ENCODE results near the gene CCDC192.

DNA sequence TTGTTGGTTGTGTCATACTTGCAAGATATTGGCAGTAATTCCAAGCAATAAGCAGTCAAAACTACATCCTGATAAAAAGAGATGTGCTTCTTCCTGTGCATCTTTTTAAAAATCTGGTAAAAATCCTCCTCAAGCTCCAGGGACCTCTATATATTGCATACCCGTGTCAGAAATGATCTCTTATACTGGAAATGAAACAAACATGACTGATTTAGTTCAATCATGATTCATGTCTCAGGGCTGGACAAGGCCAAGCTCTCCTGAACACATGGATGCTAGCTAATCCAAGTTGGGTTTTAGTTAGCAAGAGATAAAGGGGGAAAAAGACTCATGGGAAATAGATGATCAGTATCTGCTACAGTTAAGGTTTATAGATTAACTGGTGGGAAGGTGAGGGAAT, 69.3 kb downstream of the CCDC192 start:
- TF ChIP-seq FOXJ3 (CRISPR knock-in tag; IDR thresholded peaks at IDR 0.05; ENCODE audit: borderline replicate concordance) (no peak), SP1 (CRISPR knock-in tag; conservative IDR thresholded peaks at IDR 0.05) (no peak), ESRRA (CRISPR knock-in tag; IDR thresholded peaks at IDR 0.05; ENCODE audit: borderline replicate concordance) (no peak), ZNF317 (CRISPR knock-in tag; IDR thresholded peaks at IDR 0.05; ENCODE audit: borderline replicate concordance, low read depth) (no peak), ELF4 (CRISPR knock-in tag; IDR thresholded peaks at IDR 0.05; ENCODE audit: low read depth) (no peak), JUN (CRISPR knock-in tag; IDR thresholded peaks at IDR 0.05) (no peak), ZNF121 (CRISPR knock-in tag; IDR thresholded peaks at IDR 0.05) (no peak)
- TF ChIP-seq, protein P1, sequence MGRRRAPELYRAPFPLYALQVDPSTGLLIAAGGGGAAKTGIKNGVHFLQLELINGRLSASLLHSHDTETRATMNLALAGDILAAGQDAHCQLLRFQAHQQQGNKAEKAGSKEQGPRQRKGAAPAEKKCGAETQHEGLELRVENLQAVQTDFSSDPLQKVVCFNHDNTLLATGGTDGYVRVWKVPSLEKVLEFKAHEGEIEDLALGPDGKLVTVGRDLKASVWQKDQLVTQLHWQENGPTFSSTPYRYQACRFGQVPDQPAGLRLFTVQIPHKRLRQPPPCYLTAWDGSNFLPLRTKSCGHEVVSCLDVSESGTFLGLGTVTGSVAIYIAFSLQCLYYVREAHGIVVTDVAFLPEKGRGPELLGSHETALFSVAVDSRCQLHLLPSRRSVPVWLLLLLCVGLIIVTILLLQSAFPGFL (CRISPR knock-in tag; IDR thresholded peaks at IDR 0.05; ENCODE audit: borderline replicate concordance), result no peak
- TF ChIP-seq, protein P2, sequence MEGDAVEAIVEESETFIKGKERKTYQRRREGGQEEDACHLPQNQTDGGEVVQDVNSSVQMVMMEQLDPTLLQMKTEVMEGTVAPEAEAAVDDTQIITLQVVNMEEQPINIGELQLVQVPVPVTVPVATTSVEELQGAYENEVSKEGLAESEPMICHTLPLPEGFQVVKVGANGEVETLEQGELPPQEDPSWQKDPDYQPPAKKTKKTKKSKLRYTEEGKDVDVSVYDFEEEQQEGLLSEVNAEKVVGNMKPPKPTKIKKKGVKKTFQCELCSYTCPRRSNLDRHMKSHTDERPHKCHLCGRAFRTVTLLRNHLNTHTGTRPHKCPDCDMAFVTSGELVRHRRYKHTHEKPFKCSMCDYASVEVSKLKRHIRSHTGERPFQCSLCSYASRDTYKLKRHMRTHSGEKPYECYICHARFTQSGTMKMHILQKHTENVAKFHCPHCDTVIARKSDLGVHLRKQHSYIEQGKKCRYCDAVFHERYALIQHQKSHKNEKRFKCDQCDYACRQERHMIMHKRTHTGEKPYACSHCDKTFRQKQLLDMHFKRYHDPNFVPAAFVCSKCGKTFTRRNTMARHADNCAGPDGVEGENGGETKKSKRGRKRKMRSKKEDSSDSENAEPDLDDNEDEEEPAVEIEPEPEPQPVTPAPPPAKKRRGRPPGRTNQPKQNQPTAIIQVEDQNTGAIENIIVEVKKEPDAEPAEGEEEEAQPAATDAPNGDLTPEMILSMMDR (IDR thresholded peaks at IDR 0.05), result no peak

Data from WTC11 (cell line).